K562 treated with DMSO at 1 percent for 4 hours (cell line): Measurements from ENCODE around the gene HEMK1. TPM values are rescaled to one million over a fixed set of nuclear protein-coding genes. Genes with fewer than 3 reads are reported as not detected.

Experiments
- total RNA-seq: library from RNA; unstranded; fragments of 300-600 nt; gene quantifications from 2 replicates; pipeline ENCODE4 v1.2.3, GENCODE V29; 2022; ENCODE audit not compliant: insufficient read depth

Gene HEMK1
- total RNA-seq, result 8.9 and 10.4 TPM in 2 replicates

DNA sequence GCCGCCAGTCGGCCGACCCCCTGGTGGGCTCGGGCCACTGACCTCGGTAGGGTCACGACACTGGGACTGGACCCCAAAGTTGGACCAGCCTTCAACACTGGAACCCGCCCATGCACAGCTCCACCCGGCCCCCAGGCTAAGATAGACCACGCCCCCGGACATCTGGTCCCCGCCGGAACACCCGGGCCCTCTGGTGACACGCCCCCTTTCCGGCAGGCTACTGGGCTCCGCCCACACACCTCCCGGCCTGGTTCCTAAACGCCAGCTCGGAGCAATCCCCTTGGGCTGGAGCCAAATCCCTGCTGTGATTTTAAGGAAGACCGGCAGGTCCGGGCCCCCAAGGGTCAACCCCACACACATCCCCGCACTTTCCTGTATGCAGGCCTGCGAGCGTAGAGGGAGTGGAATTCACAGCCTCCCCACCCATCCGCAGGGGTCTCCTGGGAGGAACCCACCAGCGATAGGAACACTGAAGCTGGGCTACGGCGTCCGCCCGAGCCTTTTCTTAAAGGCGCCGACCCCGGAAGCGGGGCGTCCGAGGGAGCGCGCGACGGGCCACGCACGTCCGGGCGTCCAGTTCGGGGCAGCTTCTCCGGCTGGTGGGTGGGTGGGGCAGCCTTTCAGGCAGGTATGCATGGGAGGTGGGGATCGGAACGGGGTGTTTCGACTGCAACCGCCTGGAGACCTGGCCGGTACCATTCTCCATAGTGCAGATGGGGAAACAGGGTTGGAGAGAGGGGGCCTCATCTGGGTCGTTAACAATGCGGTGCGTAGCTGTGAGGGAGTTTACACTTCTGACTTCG lies at the start of gene HEMK1:
TSS of gene HEMK1 (plus strand) at position 576 of the 803 bp plus-strand sequence. CDS start 1,583 bp downstream, outside the sequence.

DNA sequence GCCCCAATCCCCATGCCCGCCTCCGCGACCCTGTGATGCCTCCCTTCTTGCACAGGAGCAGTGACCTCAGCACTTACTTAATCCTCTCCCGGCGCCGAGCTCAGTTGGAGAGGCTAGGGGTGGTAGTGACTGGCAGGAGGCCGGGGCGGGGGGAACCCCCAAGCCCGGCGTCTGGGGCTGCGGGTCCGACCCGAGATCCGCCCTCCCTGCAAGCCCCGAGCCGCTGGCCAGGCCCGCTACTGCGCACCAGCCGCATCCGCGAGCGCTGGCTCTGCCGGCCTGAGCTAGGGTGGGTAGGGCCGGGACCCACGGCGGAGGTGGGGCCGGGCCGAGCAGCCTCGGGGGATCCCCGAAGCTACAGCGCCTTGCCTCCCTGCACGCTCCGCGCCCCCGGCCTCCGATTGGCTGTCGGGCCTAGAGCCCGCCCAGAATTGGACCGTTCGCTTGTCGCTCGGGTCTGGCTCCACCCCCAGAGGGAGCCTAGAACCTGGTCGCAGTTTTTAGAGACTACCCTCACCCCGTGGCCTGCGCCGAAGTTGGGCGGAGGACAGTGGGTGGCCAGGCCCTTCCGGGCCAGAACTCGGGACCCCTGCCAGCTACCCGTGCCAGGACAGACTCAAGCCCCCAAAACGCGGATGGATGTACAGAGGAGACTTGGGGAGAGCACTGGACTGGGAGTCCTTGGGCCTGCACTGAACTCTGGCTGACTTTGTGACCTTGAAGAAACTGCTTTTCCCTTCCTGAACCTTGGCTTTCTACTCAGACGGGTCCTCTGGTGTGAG lies 1.7 kb upstream of the HEMK1 start, which contains the start of gene C3orf18:
TSS of gene C3orf18 (minus strand) at position 362 of the 782 bp plus-strand sequence. CDS start 2,048 bp downstream, outside the sequence.

DNA sequence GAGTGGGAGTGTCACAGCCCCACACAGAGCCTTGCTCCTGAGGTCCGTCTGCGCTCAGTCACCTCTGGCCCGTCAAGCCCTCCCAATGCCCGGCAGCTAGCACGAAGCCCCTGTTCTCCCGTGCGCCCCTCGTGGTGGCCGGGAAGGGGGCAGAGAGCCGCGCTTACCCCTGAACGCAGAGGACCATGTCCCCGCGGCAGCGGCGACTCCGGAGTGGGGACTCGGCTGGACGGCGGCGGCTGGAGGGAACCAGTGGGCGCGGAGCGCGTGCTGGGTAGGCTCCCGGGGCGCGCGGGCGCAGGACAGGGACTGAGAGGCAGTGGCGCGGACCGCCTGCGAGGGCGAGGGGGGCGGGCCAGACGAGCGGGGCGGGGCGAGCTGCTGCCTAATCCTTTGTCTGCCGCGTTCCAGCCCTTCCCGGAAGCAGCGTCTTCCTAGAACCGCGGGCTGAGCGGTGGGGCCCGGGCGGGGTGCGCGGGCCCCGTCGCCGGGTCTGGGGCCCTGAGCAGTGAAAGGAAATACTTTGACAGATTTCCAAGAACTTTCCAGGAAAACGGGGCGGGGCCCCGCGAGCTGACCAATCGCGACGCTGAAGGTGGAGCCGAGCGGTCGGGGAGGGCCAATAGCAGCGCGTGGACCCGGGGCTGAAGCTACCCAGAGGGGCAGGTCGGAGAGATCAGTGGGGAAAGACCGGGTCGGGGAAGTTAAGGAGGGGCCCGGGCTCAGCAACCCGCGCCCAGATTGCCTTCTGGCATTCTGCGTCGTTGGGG lies 42.3 kb downstream of the HEMK1 start, which contains the start of gene CISH:
TSS of gene CISH (minus strand) at position 311 of the 770 bp plus-strand sequence. CDS start at position 187, 124 bp downstream.

DNA sequence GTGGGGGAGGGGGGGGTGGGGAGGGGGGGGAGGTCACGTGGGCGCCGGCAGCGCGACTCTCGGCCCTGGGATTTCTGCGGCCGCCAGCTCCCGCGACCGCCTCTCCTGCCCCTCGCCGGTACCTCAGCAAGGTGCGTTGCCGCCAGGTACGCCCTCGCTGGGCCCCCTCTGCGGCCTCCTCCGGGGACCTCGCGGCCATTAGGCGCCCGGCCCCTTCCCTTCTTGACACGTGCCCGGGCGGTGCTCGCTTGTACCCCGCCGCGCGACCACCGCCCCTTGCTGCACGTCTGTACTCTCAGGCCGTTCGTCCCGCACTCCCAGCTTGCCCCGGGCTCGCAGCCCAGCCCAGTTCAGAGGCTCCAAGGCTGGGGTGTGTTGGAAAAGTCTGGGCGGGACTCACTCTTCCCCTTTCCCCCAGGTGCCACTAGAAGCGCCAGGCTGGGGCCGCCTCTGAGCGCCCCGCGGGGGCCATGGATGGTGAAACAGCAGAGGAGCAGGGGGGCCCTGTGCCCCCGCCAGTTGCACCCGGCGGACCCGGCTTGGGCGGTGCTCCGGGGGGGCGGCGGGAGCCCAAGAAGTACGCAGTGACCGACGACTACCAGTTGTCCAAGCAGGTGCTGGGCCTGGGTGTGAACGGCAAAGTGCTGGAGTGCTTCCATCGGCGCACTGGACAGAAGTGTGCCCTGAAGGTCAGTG lies 47.9 kb downstream of the HEMK1 start, which contains the start of gene MAPKAPK3:
TSS of gene MAPKAPK3 (plus strand) at position 56 of the 696 bp plus-strand sequence. CDS start at position 471, 415 bp downstream.

Other genes starting within 250 kb of the HEMK1 start
- gene HYAL2, start 246.8 kb upstream of the HEMK1 start, total RNA-seq, result 7.4 and 12.3 TPM in 2 replicates
- 29.7 and 46.9 TPM in 2 replicates for gene TUSC2, start 241.3 kb upstream of the HEMK1 start, total RNA-seq
- 75.6 and 80.3 TPM in 2 replicates for gene RASSF1, start 228.7 kb upstream of the HEMK1 start, total RNA-seq
- 1.7 and 2.7 TPM in 2 replicates for gene ZMYND10, start 223.8 kb upstream of the HEMK1 start, total RNA-seq
- gene NPRL2, start 218.7 kb upstream of the HEMK1 start, total RNA-seq, result 28.9 and 35.2 TPM in 2 replicates
- 9.7 and 11.7 TPM in 2 replicates for gene CYB561D2, start 218.7 kb upstream of the HEMK1 start, total RNA-seq
- 26.6 and 33.3 TPM in 2 replicates for gene TMEM115, start 210.0 kb upstream of the HEMK1 start, total RNA-seq
- 0.35 TPM in 1 of 2 replicates, not detected in the other for gene CACNA2D2, start 65.9 kb upstream of the HEMK1 start, total RNA-seq
- 2.2 and 7.2 TPM in 2 replicates for gene C3orf18, start 1.8 kb upstream of the HEMK1 start, total RNA-seq
- 81.2 and 84.1 TPM in 2 replicates for gene CISH, start 42.3 kb downstream of the HEMK1 start, total RNA-seq
- 43.7 and 44.8 TPM in 2 replicates for gene MAPKAPK3, start 47.6 kb downstream of the HEMK1 start, total RNA-seq
- 0.06 TPM in 1 of 2 replicates, not detected in the other for gene DOCK3, start 105.4 kb downstream of the HEMK1 start, total RNA-seq